Measurements from ENCODE around the gene ATP2B2.

ATP2B2 gene

GRCh38 chr3:10317311-10317960 lies 187.9 kb downstream of the ATP2B2 start:
- no peak overlapping the region for H3K4me3 ChIP-seq (ENCODE audit: low read depth, low read length)
- no peak for TF ChIP-seq CTCF (IDR thresholded peaks at IDR 0.05; ENCODE audit: low read depth, low read length, missing control alignments)
- DNase-seq (ENCODE audit: low read depth): no peak
- in situ Hi-C loops (cut with HindIII; ENCODE audit: low sequenced_read_pairs): no loop called here

DNA sequence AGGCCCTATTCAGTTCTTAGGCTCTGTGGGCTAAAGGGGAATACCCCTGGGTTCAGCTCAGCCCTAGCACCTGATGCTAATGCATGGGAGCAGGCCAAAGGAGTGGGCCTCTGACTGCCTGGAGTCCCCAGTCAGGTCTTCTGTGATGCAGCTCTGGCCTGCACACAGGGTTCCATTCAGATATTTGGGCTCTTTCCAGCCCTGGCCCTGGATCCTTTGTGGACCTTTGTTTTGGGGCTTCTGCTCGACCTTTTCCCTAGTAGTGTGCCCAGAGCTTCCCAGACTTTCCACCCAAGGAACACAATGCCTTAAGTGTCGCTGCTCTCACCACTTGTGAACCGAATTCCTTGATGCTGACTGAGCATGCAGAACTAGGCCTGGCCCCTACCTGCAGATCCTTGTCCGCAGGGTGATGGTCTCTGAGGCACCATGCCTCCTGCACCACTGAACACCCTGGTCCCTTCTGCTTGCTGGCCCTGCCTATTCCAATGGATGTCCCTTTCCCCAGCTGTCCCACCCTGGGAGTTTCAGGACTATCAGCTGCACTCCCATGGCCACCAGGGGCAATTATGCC lies 189.5 kb downstream of the ATP2B2 start:
- no peak overlapping the region for H3K4me3 ChIP-seq (ENCODE audit: low read depth, low read length)
- in situ Hi-C loops (cut with HindIII; ENCODE audit: low sequenced_read_pairs): no loop called here
- no peak for DNase-seq (ENCODE audit: low read depth)
- no peak for TF ChIP-seq CTCF (IDR thresholded peaks at IDR 0.05; ENCODE audit: low read depth, low read length, missing control alignments)

DNA sequence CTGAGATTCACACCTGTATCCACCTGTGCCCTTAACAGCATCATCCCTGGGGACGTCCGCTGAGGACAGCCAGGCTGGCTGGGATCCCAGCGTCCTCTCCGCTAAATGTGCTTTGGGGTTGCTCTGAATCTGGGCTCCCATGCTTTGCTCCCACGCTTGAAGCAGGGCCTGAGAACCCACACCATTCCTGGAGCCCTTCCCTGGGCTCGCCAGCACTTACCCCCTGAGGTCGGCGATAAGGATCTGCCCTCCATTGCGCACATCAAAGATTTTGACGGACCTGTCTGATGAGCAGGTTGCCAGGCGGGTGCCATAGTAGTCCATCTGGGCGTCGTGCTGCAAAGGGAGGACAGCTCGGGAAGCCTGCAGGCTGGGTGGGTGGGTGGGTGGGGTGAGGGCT lies 190.3 kb downstream of the ATP2B2 start:
- TF ChIP-seq CTCF (IDR thresholded peaks at IDR 0.05; ENCODE audit: low read depth, low read length, missing control alignments): no peak
- no peak overlapping the region for H3K4me3 ChIP-seq (ENCODE audit: low read depth, low read length)
- in situ Hi-C loops (cut with HindIII; ENCODE audit: low sequenced_read_pairs): no loop called here
- DNase-seq (ENCODE audit: low read depth): no peak

- in situ Hi-C loops (cut with HindIII; ENCODE audit: low sequenced_read_pairs): no loop called here
- DNase-seq (ENCODE audit: low read depth): no peak
- no peak for TF ChIP-seq CTCF (IDR thresholded peaks at IDR 0.05; ENCODE audit: low read depth, low read length, missing control alignments)
Measured at GRCh38 chr3:10312861-10313260, 192.5 kb downstream of the ATP2B2 start.

DNA sequence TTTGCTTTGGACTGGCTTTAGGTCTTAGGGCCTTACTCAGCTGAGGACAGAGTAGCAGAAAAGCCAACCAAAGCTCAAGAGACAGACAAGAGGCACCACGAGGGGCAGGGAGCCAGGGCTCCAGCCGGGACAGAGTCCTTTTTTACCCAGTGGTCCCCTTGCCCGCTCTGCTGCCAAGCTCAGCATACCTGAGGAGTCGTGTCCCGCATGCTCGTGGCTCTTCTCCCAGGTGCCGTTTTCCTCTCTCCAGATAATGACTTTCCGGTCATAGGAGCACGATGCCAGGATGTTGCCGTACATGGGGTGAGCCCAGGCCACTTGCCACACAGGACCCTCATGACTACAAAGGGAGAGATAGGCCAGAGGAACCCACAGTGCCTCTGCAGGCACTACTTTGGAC lies 193.0 kb downstream of the ATP2B2 start:
- DNase-seq (ENCODE audit: low read depth): no peak
- H3K4me3 ChIP-seq (ENCODE audit: low read depth, low read length): no peak overlapping the region
- in situ Hi-C loops (cut with HindIII; ENCODE audit: low sequenced_read_pairs): no loop called here
- no peak for TF ChIP-seq CTCF (IDR thresholded peaks at IDR 0.05; ENCODE audit: low read depth, low read length, missing control alignments)

More at GRCh38 chr3:10312861-10313260, 192.5 kb downstream of the ATP2B2 start:
- H3K4me3 ChIP-seq (ENCODE audit: low read depth, low read length): no peak overlapping the region

- no peak overlapping the region for H3K4me3 ChIP-seq (ENCODE audit: low read depth, low read length)
- TF ChIP-seq CTCF (IDR thresholded peaks at IDR 0.05; ENCODE audit: low read depth, low read length, missing control alignments): no peak
- in situ Hi-C loops (cut with HindIII; ENCODE audit: low sequenced_read_pairs): no loop called here
- no peak for DNase-seq (ENCODE audit: low read depth)
Measured at GRCh38 chr3:10311710-10312109, 193.7 kb downstream of the ATP2B2 start.
